Measurements from ENCODE around the gene HCN2. TPM values are rescaled to one million over a fixed set of nuclear protein-coding genes. Genes with fewer than 3 reads are reported as not detected.

Gene HCN2
- total RNA-seq, 2 donors from 2014 or later = 0.17 to 0.40 TPM

- Histone ChIP-seq H3K4me3 (no peak overlapping the region), H3K9me3 (no peaks in the 10 kb centered on the region), H3K9ac (ENCODE audit: low read depth in 2 of 2, low read length in 2 of 2) (no peak overlapping the region), H3K27ac (no peak overlapping the region), H3K27me3 (no peaks in the 10 kb centered on the region), H3K4me1 (peaks cover 18% of the 10 kb centered on the region), H3K36me3 (peaks cover 12% of the 10 kb centered on the region)
- intact Hi-C loops (cut with DNase I) = no loop called here
- DNase-seq = no peak
- no peak for TF ChIP-seq CTCF (IDR thresholded peaks at IDR 0.05)
Measured at GRCh38 chr19:576768-577438, 12.8 kb upstream of the HCN2 start.

GRCh38 chr19:577439-578392, 12.0 kb upstream of the HCN2 start:
- DNase-seq = no peak
- Histone ChIP-seq H3K4me3 (no peak overlapping the region), H3K27me3 (no peaks in the 10 kb centered on the region), H3K9ac (ENCODE audit: low read depth in 2 of 2, low read length in 2 of 2) (peak overlapping the region in 1 of 2 donors; percentile 12), H3K36me3 (peaks cover 12% of the 10 kb centered on the region), H3K4me1 (peaks cover 18% of the 10 kb centered on the region), H3K27ac (no peak overlapping the region), H3K9me3 (no peaks in the 10 kb centered on the region)
- intact Hi-C loops (cut with DNase I) = no loop called here
- no peak for TF ChIP-seq CTCF (IDR thresholded peaks at IDR 0.05)

- intact Hi-C loops (cut with DNase I) = no loop called here
- TF ChIP-seq CTCF (IDR thresholded peaks at IDR 0.05) = no peak
- H3K4me3 ChIP-seq = no peak overlapping the region
- DNase-seq = no peak
- no peaks in the 10 kb centered on the region for H3K9me3 ChIP-seq
- no peak overlapping the region for H3K27ac ChIP-seq
- H3K9ac ChIP-seq (ENCODE audit: low read depth in 2 of 2, low read length in 2 of 2) = no peak overlapping the region
- H3K27me3 ChIP-seq = no peaks in the 10 kb centered on the region
- peaks cover 12% of the 10 kb centered on the region for H3K36me3 ChIP-seq
- H3K4me1 ChIP-seq = peaks cover 15% of the 10 kb centered on the region
Measured at GRCh38 chr19:579111-579841, 10.4 kb upstream of the HCN2 start.

GRCh38 chr19:579842-580155, 9.9 kb upstream of the HCN2 start:
- TF ChIP-seq CTCF (IDR thresholded peaks at IDR 0.05) = no peak
- no peak for DNase-seq
- H3K4me1 ChIP-seq = peaks cover 10% of the 10 kb centered on the region
- intact Hi-C loops (cut with DNase I) = loop anchor here (5.0 to 10.0 kb wide), 2 partner anchors 85 to 153 kb away; partner anchors contain the start of gene RNF126
- H3K27me3 ChIP-seq = no peaks in the 10 kb centered on the region
- no peak overlapping the region for H3K9ac ChIP-seq (ENCODE audit: low read depth in 2 of 2, low read length in 2 of 2)
- H3K4me3 ChIP-seq = no peak overlapping the region
- peaks cover 12% of the 10 kb centered on the region for H3K36me3 ChIP-seq
- no peaks in the 10 kb centered on the region for H3K9me3 ChIP-seq
- H3K27ac ChIP-seq = no peak overlapping the region

GRCh38 chr19:580274-580835, 9.3 kb upstream of the HCN2 start:
- intact Hi-C loops (cut with DNase I) = loop anchor here (5.0 to 10.0 kb wide), 2 partner anchors 84 to 152 kb away; partner anchors contain the start of gene RNF126
- peaks cover 6% of the 10 kb centered on the region for H3K4me1 ChIP-seq
- no peak for TF ChIP-seq CTCF (IDR thresholded peaks at IDR 0.05)
- H3K9me3 ChIP-seq = no peaks in the 10 kb centered on the region
- H3K36me3 ChIP-seq = peaks cover 12% of the 10 kb centered on the region
- H3K9ac ChIP-seq (ENCODE audit: low read depth in 2 of 2, low read length in 2 of 2) = no peak overlapping the region
- no peak overlapping the region for H3K27ac ChIP-seq
- DNase-seq = no peak
- no peaks in the 10 kb centered on the region for H3K27me3 ChIP-seq
- no peak overlapping the region for H3K4me3 ChIP-seq

All from colonic mucosa (tissue), 4 donors.